Activated naive CD8-positive, alpha-beta T cell treated with anti-CD3 and anti-CD28 coated beads, Interleukin-2, amount 10 ng/mL, durations not matched to agents 7 days and 5 days (primary cell): ENCODE data around the gene KCTD18. TPM values are rescaled to one million over a fixed set of nuclear protein-coding genes. Genes with fewer than 3 reads are reported as not detected.
A peak's percentile ranks its signal among the peaks of the same experiment; 100 is the strongest.

Experiments used
- ATAC-seq: fragments of 150-1000 bp; cut with Tn5 transposase; one replicate; pipeline ENCODE4 v1.10.0; 2021; ENCODE audit warnings: low read depth, moderate library complexity
- POLR2A ChIA-PET: fragments of 350-600 bp; sonication (Branson Sonifier 250); formaldehyde crosslinking; loops from one replicate; lab custom pipeline; 2021; ENCODE audit warnings: antibody characterized with exemption; lab: Charles Lee
- DNase-seq: peaks from one replicate; pipeline ENCODE4 v3.0.0; 2021
- H3K27ac Mint-ChIP-seq: one replicate; pipeline ENCODE4 v1.8.0; 2022; ENCODE audit warnings: mild to moderate bottlenecking, mixed read lengths
- H3K27me3 Mint-ChIP-seq: one replicate; pipeline ENCODE4 v1.8.0; 2022; ENCODE audit warnings: mild to moderate bottlenecking, moderate library complexity, mixed read lengths
- H3K36me3 Mint-ChIP-seq: one replicate; pipeline ENCODE4 v1.8.0; 2021; ENCODE audit warnings: mild to moderate bottlenecking, mixed read lengths
- H3K4me1 Mint-ChIP-seq: one replicate; pipeline ENCODE4 v1.8.0; 2021; ENCODE audit warnings: mixed read lengths
- H3K4me3 Mint-ChIP-seq: one replicate; pipeline ENCODE4 v1.8.0; 2022; ENCODE audit warnings: mild to moderate bottlenecking, moderate library complexity, mixed read lengths
- H3K9me3 Mint-ChIP-seq: one replicate; pipeline ENCODE4 v1.8.0; 2021; ENCODE audit warnings: mixed read lengths
- total RNA-seq, 2 experiments: library from RNA; stranded (reverse); gene quantifications; one replicate each; pipeline ENCODE4 v1.2.3, GENCODE V29; 2021

KCTD18 gene
- total RNA-seq, 2 experiments from 2014 or later: 18.1 to 21.5 TPM

DNA sequence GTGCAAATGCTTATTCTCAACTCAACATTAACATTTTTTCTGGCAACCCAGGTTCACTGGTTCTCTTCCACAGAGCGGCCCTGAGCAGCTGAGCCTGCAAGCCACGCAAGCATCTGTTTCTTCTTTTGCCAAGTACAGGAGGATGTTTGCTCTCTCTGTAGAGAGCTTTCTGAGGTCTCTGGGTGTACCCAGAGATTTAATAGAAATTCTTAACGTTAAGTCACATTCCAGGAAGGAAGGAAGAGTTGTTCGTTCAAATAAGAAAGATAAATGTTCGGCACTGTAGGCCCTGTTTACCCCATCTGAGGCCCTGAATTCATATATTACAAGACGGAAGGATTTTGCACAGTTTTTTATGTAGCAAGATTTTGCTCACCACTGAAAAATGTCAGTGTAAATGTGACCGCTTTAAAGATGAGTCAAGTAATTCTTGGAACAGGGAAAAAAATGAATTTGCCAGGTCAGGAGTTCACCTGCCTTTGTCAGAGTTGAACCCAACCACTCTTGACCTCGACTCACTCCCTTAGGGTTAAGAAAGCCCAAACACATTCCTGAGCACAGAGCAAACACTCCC lies 30.1 kb downstream of the KCTD18 start:
- POLR2A ChIA-PET: no interaction called here
- no peak for ATAC-seq
- Mint-ChIP-seq H3K36me3 (peaks cover 7% of the 10 kb centered on the region), H3K27ac (no peak overlapping the region), H3K4me1 (peaks cover 2% of the 10 kb centered on the region), H3K9me3 (no peaks in the 10 kb centered on the region), H3K27me3 (peaks cover 2% of the 10 kb centered on the region), H3K4me3 (no peak overlapping the region)
- no peak for DNase-seq

DNA sequence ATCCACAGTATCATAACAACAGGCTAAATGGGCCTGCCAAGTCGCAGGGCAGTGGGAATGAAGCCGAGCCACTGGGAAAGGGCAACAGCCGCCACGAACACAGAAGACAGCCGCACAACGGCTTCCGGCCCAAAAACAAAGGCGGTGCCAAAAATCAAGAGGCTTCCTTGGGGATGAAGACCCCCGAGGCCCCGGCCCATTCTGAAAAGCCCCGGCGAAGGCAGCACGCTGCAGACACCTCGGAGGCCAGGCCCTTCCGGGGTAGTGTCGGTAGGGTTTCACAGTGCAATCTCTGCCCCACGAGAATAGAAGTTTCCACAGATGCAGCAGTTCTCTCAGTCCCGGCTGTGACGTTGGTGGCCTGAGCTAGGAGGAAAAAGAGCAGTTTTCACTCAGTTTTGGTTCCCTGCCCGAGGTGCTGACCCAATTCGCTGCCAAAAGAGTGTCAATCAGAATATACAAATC lies 32.2 kb downstream of the KCTD18 start:
- Mint-ChIP-seq H3K27me3 (no peaks in the 10 kb centered on the region), H3K27ac (no peak overlapping the region), H3K4me3 (no peak overlapping the region), H3K4me1 (no peaks in the 10 kb centered on the region), H3K36me3 (peaks cover 9% of the 10 kb centered on the region), H3K9me3 (no peaks in the 10 kb centered on the region)
- ATAC-seq: no peak
- POLR2A ChIA-PET: no interaction called here
- DNase-seq: no peak

DNA sequence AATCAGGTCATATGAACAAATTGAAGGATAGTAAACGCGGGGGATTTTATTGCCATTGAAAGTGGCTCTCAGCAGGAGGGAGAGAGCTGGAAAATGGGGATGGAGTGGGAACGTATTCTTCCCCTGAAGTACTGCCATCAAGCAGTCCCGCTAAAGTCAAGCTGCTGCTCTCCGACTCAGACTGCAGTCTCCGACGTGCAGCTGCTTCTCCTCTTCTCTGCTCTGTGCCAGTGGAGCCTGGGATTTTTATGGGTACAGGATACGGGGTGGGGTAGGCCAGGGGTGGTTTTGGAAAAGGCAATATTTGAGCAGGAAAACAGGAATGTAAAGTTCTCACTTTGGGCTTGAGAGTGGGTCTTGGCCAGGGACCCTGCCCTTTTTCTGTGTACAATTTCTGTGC lies 33.0 kb downstream of the KCTD18 start:
- Mint-ChIP-seq H3K4me1 (no peaks in the 10 kb centered on the region), H3K9me3 (no peaks in the 10 kb centered on the region), H3K4me3 (no peak overlapping the region), H3K27ac (no peak overlapping the region), H3K27me3 (no peaks in the 10 kb centered on the region), H3K36me3 (peaks cover 9% of the 10 kb centered on the region)
- no peak for DNase-seq
- ATAC-seq: no peak
- POLR2A ChIA-PET: no interaction called here

DNA sequence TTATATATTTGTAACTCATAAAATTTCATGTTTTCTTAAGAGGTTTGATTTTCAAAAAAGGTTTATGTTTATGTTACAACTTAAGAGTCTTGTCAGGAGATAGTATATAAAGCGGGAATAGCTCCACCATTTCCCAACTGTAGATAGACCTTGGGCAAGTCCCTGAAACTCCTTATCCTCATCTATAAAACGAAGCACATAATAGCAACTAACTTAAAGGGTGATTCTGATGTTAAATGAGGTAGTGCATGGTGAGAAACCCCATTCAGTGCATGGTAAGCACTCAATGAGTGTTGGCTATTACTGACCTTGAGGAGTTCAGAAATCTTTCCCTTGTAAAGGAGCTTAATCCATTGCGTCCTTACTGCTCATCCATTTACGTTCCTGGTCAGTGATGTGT lies 34.1 kb downstream of the KCTD18 start:
- Mint-ChIP-seq H3K27me3 (no peaks in the 10 kb centered on the region), H3K27ac (no peak overlapping the region), H3K4me3 (no peak overlapping the region), H3K4me1 (peaks cover 4% of the 10 kb centered on the region), H3K36me3 (peaks cover 11% of the 10 kb centered on the region), H3K9me3 (no peaks in the 10 kb centered on the region)
- no peak for DNase-seq
- POLR2A ChIA-PET: no interaction called here
- no peak for ATAC-seq

DNA sequence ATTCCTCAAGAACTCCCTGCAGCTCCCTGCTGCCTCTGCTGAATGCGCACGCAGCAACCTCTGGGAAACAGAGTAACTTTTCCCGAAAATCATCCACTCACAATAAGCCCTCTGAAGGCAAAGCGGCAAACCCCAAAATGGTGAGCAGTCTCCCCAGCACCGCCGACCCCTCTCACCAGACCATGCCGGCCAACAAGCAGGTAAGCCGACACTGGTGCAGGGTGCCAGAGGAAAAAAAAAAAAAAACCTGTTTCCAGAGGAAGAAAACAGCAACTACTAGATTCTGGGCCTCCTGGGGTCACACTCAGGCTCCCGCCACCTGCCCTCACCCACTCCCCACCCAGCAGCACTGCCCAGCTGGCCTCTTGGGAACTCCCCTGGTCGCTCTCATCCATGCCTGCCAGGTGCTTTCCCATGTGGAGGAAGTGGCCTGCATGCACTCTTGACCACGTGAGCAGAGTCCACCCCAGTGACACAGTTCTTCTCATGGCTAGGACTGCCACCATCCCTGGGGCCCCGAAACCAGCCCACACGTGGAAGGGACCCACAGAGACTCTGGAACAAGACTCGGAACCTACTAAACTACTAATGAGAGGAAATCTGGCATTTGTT lies 36.9 kb downstream of the KCTD18 start:
- ATAC-seq (no peak), DNase-seq (no peak)
- H3K36me3 Mint-ChIP-seq: peaks cover 16% of the 10 kb centered on the region
- POLR2A ChIA-PET: interaction anchor here (0.7 kb wide), 1 partner anchor 81 kb away, joined by 4 read pairs; no protein-coding TSS in a partner anchor
- H3K4me3 Mint-ChIP-seq: no peak overlapping the region
- H3K27ac Mint-ChIP-seq: no peak overlapping the region
- no peaks in the 10 kb centered on the region for H3K9me3 Mint-ChIP-seq
- H3K27me3 Mint-ChIP-seq: no peaks in the 10 kb centered on the region
- peaks cover 17% of the 10 kb centered on the region for H3K4me1 Mint-ChIP-seq

DNA sequence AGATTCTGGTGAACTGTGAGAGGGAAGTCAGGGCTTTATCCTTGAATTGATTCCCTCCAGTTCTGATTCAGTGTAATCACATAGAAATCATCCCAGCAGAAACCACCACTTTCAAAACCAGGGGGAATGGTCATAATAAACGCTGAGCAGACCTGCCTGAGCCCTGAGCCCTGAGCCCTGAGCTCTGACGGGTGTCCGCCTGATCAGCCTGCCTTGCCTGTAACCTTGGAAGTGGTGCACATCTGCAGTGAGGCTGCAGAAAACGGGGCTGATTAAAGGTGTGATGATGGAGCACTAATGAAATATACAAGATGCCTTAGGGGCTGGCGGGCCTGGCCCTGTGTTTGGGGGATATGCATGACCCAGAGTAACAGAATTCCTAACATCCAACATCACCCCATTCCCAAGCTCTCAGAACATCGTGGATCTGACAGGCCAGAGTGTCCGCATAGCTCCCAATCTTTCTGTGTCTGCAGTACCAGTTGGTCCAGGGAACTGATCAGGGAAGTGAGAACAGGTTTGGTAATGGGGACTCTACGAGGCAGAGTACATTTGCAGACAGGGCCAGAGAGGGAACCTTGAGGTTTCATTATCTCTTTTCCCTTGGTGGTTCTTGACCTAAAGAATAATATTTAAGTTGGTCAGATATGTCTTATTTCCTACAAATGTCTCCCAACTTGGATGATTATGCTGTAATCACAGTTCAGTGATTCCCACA lies 37.8 kb downstream of the KCTD18 start:
- Mint-ChIP-seq H3K27me3 (no peaks in the 10 kb centered on the region), H3K27ac (no peak overlapping the region), H3K4me3 (no peak overlapping the region), H3K4me1 (peaks cover 25% of the 10 kb centered on the region), H3K9me3 (no peaks in the 10 kb centered on the region), H3K36me3 (peaks cover 15% of the 10 kb centered on the region)
- POLR2A ChIA-PET: interaction anchor here (0.7 kb wide), 1 partner anchor 80 kb away, joined by 4 read pairs; no protein-coding TSS in a partner anchor
- no peak for DNase-seq
- ATAC-seq: no peak

DNA sequence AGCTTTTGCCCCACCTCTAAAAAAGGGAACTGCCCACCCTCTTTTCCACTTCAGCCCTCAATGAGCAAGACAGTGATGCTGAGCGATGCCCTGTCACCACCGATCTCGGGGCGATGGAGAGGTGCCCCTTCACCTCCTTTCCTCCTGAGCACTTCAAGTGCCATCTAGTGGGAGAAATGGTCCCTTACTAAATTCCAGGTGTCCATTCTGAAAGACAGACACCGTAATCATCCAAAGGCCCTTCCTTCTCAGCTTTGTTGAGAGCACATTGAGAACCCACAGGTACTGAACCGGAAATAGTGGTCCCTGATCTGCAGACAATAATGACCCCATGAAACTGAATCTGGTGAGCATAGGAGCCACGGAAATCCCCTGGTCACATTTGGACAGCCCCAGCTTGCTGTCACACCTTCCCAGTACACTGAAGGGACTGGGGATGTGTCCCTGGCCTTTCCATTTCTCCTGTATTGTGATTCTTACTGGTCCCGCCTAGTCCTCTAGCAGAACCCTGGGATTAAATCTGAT lies 38.5 kb downstream of the KCTD18 start:
- no peak for ATAC-seq

DNA sequence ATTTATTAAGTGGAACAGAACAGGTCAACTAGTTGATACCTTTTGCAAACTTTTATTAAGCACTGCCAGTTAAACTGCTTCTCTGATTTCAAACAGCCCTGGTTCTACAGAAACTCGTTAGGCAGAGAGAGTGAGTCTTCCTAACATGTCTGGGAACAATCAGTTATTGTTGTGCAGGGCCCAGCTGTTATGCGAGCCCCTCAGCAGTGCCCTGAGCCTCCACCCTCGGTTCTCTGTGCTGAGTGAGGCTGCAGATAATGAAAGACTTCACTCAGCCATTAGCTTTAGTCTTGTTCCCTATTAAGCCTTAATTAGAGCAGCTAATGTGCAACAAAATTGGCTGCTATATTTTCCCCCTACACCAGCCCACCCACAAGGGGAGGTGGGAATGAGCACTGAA lies 39.6 kb downstream of the KCTD18 start:
- POLR2A ChIA-PET: no interaction called here
- Mint-ChIP-seq H3K27me3 (no peaks in the 10 kb centered on the region), H3K27ac (no peak overlapping the region), H3K9me3 (no peaks in the 10 kb centered on the region), H3K4me3 (no peak overlapping the region), H3K36me3 (peaks cover 17% of the 10 kb centered on the region), H3K4me1 (peaks cover 29% of the 10 kb centered on the region)
- ATAC-seq (no peak), DNase-seq (no peak)

More for the DNA sequence above, 38.5 kb downstream of the KCTD18 start:
- H3K4me3 Mint-ChIP-seq: no peak overlapping the region
- DNase-seq: no peak
- H3K27me3 Mint-ChIP-seq: no peaks in the 10 kb centered on the region
- POLR2A ChIA-PET: no interaction called here
- H3K36me3 Mint-ChIP-seq: peaks cover 15% of the 10 kb centered on the region
- H3K9me3 Mint-ChIP-seq: no peaks in the 10 kb centered on the region
- peaks cover 29% of the 10 kb centered on the region for H3K4me1 Mint-ChIP-seq
- peak overlapping the region; percentile 63 for H3K27ac Mint-ChIP-seq

DNA sequence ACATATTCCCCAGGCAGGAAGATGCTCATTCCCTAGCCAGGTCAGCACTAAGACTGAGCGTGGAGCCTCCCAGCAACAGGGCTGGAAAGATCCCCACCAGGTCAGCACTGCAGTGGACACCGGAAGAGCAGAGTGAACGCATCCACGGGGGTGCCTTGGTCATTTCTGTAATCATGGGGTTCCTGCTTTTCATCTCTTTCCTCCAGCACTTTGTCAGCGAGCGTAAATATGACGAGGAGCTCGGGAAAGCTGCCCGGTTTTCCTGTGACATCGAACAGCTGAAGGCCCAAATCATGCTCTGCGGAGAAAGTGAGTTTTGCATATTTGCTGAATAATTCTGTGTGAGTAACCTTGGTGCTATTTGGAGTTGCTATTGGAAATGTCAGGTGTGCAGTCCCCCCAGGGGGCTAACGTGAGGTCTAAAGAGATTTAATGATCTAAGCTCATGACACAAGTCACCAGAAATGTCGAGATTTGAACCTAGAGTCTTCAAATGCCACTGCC lies 40.1 kb downstream of the KCTD18 start:
- POLR2A ChIA-PET: no interaction called here
- H3K9me3 Mint-ChIP-seq: no peaks in the 10 kb centered on the region

DNA sequence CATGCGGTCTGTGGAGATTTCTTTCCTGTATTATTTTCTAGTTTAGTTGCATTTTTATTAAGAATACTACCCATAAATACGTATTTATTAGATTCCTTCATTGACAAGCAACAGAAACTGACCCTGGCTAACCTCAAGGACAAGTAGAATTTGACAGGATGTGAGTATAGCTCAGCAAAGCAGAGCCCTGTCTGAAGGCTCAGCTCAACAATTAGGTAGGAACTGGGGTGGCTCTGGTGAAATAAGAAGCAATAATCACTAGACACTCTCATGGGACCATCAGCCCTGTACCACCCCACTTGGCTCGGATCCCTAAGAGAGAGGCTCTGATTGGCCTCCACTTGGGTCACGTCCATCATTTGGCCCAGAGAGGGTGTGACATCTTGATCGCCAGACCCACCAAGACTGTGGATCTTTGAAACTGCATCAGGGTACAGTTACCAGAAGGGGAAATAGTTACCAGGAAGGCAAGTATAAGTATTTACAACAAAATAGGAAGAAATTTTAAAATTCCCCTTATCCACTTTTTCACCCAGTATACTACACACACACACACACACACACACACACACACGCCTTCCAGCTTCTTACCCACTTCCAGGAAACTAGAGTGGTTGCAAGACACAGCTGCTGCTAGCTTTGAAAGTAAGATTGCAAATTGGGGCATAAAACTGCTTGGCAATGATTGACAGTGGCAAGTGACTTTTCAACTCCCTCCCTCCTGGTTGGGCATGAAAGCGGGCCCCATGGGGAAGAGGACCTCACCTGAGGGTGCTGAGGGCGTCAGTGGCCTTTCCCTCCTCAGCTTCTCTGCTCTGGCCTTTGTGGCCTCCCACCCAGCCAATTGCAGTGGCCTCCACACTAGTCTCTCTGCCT lies 41.8 kb downstream of the KCTD18 start:
- POLR2A ChIA-PET: interaction anchor here (0.5 to 2.4 kb wide), 8 partner anchors 42 to 557 kb away, joined by 3 to 15 read pairs (median 4); partner anchors contain the start of genes C2orf69 and KCTD18
- ATAC-seq (peak; percentile 55), DNase-seq (peak; percentile 43)
- Mint-ChIP-seq H3K36me3 (peaks cover 24% of the 10 kb centered on the region), H3K4me1 (peaks cover 32% of the 10 kb centered on the region), H3K4me3 (peak overlapping the region; percentile 78), H3K9me3 (no peaks in the 10 kb centered on the region), H3K27ac (peak overlapping the region; percentile 93), H3K27me3 (no peaks in the 10 kb centered on the region)

More for the DNA sequence above, 40.1 kb downstream of the KCTD18 start:
- Mint-ChIP-seq H3K4me1 (peaks cover 29% of the 10 kb centered on the region), H3K27ac (no peak overlapping the region), H3K4me3 (no peak overlapping the region), H3K36me3 (peaks cover 20% of the 10 kb centered on the region), H3K27me3 (no peaks in the 10 kb centered on the region)
- DNase-seq: no peak
- no peak for ATAC-seq

DNA sequence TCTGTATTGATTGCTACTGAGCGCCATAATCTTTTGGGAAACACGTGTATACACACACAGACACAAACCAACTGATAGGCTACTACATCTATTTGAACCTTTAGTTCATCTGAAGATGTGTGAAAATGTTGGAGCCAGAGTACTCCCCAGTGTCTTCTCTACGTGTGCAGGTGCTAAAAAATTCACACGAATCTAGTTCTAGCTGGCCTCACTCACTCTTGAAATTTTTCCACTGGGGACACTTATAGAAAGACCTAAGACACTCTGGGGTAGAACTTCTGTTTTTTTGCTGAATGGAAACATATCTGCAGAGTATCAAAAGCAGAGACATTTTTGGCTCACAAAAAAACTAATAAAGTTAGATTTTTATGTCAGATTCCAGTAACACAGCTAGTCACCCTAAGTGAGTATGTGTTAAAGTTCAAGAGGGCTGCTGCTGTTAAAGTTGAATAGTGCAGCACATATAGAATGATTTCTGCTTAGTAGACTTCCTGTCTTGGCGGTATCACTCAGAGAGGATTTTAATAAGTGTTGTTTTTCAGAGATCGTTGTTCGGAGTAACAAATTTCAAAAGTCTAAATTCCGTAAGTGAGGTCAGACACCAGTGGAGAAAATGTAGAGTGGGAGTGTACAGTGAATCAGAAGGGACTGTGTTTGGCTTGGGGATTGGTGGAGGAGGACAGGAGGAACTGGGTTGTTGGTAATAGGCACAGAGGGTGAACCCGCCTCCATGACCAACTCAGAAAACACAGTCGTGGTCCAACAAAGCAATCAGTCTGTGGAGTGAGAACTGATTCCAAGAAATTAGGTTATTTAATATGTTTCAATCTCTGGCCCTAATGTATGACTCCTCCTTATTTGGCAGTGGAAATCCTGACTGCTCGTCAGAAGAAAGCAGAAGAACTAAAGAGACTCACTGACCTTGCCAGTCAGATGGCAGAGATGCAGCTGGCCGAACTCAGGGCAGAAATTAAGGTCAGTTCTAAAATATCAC lies 43.1 kb downstream of the KCTD18 start:
- ATAC-seq (peak; percentile 88), DNase-seq (no peak)
- Mint-ChIP-seq H3K27ac (peak overlapping the region; percentile 93), H3K36me3 (peaks cover 36% of the 10 kb centered on the region), H3K27me3 (no peaks in the 10 kb centered on the region), H3K4me3 (peak overlapping the region; percentile 78), H3K9me3 (no peaks in the 10 kb centered on the region), H3K4me1 (peaks cover 32% of the 10 kb centered on the region)
- POLR2A ChIA-PET: interaction anchor here (0.9 to 2.4 kb wide), 5 partner anchors 43 to 556 kb away, joined by 3 to 15 read pairs (median 4); partner anchors contain the start of genes C2orf69 and KCTD18

DNA sequence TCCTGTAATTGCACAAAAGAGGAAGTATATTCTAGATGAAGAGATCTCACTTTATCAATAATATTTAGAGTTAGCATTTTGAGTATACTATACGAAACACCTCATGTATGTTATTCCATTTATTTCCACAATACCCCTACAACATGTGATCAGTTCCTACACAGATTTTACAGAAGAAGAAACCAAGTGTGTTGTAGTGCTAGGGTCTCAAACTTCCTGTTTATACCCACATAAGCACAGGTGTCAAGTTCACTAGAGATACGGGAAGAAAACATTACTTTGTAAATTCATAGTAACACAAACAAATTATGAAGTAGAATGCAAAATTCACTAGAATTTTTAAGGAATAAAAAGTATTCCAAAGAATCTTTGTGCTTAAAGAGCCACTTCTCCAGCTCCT lies 46.4 kb downstream of the KCTD18 start:
- POLR2A ChIA-PET: no interaction called here
- ATAC-seq (no peak), DNase-seq (no peak)
- H3K4me1 Mint-ChIP-seq: peaks cover 20% of the 10 kb centered on the region
- no peak overlapping the region for H3K4me3 Mint-ChIP-seq
- no peaks in the 10 kb centered on the region for H3K27me3 Mint-ChIP-seq
- H3K27ac Mint-ChIP-seq: no peak overlapping the region
- H3K9me3 Mint-ChIP-seq: no peaks in the 10 kb centered on the region
- H3K36me3 Mint-ChIP-seq: peaks cover 38% of the 10 kb centered on the region
